HG02943 (cell line): ENCODE results near the gene SAXO2.
A peak's percentile ranks its signal among the peaks of the same experiment; 100 is the strongest.
"Not testable (repeated sequence)": the region's sequence is repeated elsewhere in the genome, so short reads cannot be mapped to it uniquely, and the experiment has no call there.

Source experiments
- ATAC-seq: cut with Tn5 transposase; IDR thresholded peaks from one replicate; pipeline ENCODE4 v1.9.1; 2021; ENCODE audit warnings: mild to moderate bottlenecking, low read depth, moderate library complexity; ENCODE audit not compliant: unreplicated experiment

Gene SAXO2

GRCh38 chr15:82284381-82284780 lies 21.8 kb downstream of the SAXO2 start:
- not testable (repeated sequence) for ATAC-seq

DNA sequence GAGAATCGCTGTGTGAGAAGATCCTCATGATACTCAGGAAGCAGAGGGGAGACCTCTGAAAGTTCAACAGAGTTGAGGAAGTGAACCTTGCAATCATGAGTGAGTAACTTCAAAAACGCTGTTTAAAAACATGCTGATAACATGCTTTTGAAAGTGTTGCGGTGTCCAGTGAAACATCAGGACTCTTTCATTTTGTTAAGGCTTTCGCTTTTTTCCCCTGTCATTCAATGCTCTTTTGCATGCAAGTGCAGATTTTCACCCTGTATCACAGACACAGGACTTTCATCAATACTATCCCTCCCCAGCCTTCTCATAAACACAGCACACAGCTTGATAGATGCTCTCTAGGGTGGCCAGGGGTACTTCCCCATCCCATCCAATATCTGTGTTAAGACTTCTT lies 23.9 kb downstream of the SAXO2 start:
- ATAC-seq, result peak; percentile 93

- not testable (repeated sequence) for ATAC-seq
Observed at GRCh38 chr15:82288202-82288601, 25.6 kb downstream of the SAXO2 start.

DNA sequence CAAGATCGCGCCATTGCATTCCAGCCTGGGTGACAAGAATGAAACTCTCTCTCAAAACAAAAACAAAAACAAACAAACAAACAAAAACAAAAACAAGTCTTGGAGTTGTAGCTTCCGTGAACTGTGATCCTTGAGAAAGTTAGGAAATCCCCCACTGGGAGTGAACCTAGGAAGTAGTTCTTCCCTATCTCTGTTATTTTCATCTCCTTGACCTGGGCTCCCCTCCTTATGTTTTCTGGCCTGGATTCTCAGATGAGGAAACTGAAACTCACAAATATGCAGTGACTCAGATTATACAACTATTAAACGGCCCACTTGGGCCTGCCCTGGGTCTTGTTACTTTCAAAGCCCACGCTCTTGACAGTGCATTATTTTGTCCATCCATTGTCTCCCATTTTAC lies 29.7 kb downstream of the SAXO2 start:
- no peak for ATAC-seq

DNA sequence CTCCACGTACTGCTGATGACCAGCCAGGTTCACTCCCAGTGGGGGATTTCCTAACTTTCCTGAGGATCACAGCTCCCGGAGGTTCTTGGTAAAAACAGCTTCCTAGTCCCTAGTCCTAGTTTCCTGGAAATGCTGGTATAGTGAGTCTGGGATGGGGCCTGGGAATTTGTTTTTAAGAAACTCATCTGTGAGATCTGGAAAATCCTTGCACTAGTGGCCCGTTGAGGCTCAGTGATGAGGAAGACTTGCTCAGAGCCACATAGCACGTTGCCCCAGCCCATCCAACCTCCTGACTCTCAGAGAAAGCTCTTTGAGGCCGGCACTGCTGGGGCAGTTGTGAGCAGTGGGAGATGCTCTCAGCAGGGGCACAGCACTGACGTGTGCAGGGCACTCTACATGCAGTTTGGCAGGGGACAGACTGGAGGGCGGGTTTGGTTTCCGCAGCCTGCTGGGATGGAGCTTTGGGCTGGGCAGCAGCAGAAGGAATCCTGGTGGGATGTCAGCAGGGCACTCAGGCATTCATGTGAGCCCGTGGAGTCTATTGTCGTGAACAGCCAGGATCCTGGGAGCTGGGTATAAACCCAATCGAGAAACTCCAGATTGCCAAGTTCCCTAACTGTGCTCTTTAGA lies 31.6 kb downstream of the SAXO2 start:
- no peak for ATAC-seq

DNA sequence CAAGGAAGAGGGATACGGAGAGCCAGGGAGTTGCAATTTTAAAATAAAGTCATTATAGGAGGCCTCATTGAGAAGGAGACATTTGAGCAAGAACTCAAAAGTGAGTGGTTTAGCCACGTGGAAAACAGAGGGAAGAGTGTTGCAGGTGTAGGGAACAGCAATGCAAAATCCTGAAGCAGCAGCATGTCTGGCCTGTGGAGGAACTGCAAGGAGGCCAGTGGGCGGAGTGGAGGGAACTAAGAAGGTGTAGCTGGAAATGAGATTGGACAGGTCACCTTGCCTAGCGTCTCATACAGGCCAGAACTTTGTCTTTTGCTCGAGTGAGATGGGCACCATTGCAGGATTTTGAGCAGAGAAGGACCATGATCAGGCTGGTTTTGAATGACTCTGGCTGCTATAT lies 34.9 kb downstream of the SAXO2 start:
- no peak for ATAC-seq

DNA sequence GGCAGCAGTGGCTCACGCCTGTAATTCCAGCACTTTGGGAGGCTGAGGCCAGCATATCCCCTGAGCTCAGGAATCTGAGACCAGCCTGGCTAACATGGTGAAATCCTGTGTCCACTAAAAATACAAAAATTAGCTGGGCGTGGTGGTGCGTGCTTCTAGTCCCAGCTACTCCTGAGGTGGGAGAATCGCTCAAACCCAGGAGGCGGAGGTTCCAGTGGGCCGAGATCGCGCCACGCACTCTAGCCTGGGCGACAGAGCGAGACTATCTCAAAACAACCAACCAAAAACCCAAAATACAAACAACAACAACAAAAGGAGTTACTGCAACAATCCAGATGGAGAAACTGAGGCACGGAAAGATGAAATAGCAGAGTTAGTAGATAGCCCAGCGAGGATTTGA lies 35.4 kb downstream of the SAXO2 start:
- ATAC-seq, result no peak

- no peak for ATAC-seq
Observed at GRCh38 chr15:82298520-82298919, 35.9 kb downstream of the SAXO2 start.

- not testable (repeated sequence) for ATAC-seq
Observed at GRCh38 chr15:82299511-82299914, 36.9 kb downstream of the SAXO2 start.

DNA sequence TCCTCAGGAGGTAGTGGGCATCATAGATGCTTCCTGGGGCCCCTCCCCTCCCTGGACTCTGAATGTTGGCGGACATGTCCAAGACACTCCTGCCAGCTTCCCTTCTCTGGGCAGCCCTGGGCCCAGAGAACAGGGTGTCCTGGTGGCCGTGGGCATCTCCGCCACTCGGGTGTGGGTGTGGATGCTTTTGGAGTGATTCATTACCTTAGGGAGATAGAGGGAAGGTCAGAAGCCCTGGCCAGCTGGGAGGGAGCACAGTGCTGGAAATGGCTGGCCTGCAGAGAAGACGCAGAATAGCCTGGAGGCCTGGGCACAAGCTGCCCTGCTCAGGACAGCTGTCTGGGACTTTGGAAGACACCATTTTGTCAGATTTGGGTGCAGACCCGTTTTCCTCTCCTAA lies 37.7 kb downstream of the SAXO2 start:
- not testable (repeated sequence) for ATAC-seq

- ATAC-seq, result no peak
Observed at GRCh38 chr15:82300883-82301282, 38.3 kb downstream of the SAXO2 start.

DNA sequence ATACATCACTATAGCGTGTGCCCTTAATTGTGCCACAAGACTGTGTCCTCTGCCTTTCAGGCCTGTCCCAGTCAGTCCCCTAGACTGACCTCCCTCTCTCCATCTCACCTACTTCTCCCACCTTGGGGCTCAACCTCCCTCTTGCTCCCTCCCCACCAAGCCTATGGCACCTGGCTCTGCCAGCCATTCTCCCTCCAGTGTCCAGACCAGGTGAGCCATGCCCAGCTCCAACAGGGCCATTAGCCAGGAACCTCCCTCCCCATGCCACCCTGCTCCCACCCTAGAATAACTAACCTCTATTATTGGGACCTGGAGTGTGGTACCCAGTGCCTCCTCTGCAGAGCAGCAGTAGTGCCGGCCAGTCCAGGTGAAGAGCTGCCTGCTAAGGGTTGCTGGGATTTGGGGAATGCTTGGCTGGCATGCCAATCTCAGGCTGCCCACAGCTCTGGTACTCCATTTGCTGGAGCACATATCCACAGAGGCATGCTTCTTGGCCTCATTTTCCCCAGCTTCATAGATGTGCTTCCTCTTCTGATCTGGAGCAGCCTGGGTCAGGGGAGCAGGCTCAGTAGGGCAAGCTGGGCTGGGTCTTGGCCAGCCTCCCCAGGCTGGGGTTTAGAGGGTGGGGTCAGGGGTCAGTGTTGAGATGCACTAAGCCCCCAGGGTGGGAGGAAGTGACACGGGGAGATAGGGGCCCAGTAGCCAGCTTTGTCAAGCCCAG lies 38.8 kb downstream of the SAXO2 start:
- ATAC-seq, result no peak

DNA sequence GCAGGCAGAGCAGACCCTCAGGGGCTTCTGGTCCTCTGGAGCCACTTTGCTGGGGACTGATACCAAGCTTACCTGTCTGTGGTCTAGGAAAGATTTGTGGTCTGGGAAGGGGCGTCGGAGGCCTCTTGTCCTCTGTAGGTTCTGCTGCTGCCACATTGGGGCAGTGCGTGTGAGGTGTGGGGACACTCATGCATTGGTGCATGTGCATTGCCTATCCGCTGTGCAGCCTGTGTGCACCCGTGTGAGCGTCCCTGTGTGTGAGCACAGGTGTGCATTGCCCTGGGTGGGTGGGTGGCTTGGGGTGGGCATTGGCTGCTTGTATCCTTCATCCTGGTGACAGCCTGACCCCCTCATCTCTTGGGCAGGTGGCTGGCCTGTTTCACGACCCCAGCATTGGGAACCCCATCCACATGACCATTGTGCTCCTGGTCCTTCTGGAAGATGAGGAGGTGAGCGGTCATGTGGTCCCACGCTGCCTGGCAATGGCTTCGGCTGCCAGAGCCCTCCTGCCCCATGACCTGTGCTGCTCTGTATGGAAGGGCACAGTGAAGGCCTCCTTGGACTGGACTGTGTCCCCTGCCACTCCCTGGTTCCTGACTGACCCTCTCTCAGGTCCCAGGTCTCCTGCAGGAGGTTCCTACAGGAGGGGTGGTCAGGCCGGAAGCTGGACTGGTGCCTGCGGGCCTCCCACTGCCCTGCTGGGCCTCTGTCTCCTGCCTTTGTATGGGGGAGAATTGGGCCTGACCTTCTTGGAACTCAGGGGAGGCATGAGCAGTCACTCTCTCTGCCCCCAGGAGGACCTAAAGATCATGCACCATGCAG lies 41.5 kb downstream of the SAXO2 start:
- ATAC-seq, result no peak

DNA sequence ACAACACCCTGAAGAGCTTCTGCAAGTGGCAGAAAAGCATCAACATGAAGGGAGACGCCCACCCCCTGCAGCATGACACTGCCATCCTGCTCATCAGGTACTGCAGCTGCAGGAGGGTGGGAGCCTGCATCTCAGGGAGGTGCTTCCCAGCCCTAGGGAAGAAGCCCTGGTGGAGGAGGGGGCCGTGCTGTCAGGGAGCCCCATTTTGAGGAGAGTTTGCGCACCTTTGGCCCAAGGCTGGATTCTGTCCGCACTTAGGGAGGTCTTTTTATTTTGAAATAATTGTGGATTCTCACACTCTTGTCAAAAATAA lies 42.1 kb downstream of the SAXO2 start:
- no peak for ATAC-seq

GRCh38 chr15:82305621-82306048 lies 43.0 kb downstream of the SAXO2 start:
- ATAC-seq, result no peak

DNA sequence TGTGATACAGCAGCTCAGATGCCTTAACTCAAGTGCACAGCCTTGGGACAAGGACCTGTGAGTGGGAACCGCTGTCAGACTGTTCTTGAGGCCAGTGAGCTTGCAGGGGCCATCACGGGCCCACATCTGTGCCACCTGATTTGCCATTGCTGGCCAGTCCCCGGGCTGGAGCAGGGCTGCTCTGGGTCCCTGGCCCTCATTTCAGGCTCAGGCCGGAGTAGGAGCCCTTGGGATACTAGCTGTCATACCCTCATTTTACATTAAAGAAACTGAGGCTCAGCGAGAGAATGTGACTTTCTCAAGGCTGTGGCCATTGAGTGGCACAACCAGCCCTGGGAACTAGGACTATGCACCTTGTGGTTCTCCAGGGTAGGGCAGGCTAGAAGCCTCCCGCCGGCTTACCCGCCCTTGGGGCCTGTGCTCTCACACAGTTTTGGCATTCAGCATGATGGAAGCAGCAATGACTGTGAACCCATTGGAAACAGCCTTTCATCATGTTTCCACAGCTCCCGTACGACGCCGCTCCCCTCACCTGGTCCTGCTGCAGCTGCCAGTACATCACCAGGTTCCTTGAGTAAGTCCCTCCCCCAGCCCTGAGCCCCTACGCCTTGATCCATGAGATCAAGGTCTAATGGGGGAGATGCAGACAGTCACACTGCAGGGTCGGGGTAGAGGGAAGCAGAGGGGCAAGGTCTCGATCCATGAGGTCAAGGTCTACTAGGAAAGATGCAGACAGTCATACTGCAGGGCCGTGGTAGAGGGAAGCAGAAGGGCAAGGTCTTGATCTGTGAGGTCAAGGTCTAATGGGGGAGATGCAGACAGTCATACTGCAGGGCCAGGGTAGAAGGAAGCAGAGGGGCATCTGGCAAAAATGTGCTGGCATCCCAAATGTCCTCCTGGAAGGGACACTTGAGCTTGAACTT lies 44.4 kb downstream of the SAXO2 start:
- ATAC-seq, result no peak

DNA sequence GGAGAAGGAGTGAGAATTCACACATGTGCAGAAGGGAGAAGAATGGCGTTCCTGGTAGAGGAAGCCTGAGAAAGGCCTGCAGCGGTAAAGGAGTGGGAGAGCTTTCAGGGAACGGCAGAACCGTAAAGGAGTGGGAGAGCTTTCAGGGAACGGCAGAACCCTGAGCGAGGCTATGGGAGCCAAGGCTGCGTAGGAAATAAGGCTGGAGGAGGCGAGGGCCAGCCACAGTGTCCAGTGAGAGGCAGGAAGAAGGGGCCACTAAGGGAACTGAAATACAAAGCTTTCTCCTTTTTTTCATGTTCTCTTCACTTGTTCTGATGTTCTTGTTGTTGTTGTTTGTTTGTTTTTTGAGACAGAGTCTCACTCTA lies 45.1 kb downstream of the SAXO2 start:
- ATAC-seq, result no peak

- ATAC-seq, result no peak
Observed at GRCh38 chr15:82309802-82310201, 47.2 kb downstream of the SAXO2 start.

- not testable (repeated sequence) for ATAC-seq
Observed at GRCh38 chr15:82311321-82311720, 48.7 kb downstream of the SAXO2 start.

DNA sequence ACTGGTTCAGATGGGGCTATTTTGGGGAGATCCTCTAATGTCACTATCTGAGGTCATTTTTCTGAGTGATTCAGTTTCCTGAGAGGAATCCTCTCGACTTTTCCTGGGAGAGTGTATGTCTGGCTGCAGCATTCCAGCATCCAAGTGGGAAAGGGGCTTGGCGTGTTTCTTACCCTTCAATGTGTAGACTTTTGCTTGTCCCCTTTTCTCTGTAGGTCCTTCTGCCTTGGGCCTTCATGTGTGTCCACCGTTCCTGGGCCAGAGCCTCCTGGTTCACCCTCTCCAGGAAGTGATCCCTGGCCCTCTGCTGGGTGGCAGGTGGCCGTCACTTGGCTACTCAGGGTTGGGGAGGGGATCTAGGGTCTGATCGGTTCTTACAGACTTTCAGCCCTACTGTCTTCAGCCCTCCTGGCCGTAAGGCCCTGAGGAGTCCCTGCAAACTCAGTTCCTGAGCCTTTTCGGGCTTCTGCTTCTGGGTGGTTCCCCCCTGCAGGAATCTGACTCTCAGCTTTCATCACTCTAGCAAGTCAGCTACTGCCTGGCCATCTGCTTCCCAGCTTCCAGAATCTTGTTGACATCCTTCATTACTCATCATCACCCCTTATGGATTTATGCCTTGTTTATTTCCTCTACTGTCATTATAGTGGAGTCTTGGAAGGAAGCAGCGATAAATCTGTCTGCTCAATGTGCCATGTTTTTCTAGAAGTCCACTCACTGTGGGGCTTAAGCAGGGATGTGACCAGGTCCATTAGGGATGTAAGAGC lies 50.1 kb downstream of the SAXO2 start:
- no peak for ATAC-seq
